WTC11 (cell line): ENCODE measurements around the gene ITPR1.

Experiments
- ATF1 ChIP-seq: sonication (generic); formaldehyde crosslinking; IDR thresholded peaks from 2 replicates; pipeline ENCODE4 v1.8.1; 2023; ENCODE audit warnings: mild to moderate bottlenecking, moderate library complexity, missing genetic modification reagents
- ESRRA ChIP-seq: sonication (generic); formaldehyde crosslinking; IDR thresholded peaks from 2 replicates; pipeline ENCODE4 v1.8.1; 2022; ENCODE audit warnings: mild to moderate bottlenecking, missing genetic modification reagents, borderline replicate concordance
- FOXJ3 ChIP-seq: sonication (generic); formaldehyde crosslinking; IDR thresholded peaks from 2 replicates; pipeline ENCODE4 v1.9.0; 2021; ENCODE audit warnings: missing genetic modification reagents, mild to moderate bottlenecking, borderline replicate concordance
- FOXK1 ChIP-seq: sonication (generic); formaldehyde crosslinking; IDR thresholded peaks from 2 replicates; pipeline ENCODE4 v1.8.0; 2022; ENCODE audit warnings: mild to moderate bottlenecking, moderate library complexity, missing genetic modification reagents
- NR2C2 ChIP-seq: sonication (generic); formaldehyde crosslinking; IDR thresholded peaks from 2 replicates; pipeline ENCODE4 v1.8.0; 2022; ENCODE audit warnings: mild to moderate bottlenecking, missing genetic modification reagents
- SMAD3 ChIP-seq: sonication (generic); formaldehyde crosslinking; IDR thresholded peaks from 2 replicates; pipeline ENCODE4 v1.8.0; 2022; ENCODE audit warnings: missing genetic modification reagents, mild to moderate bottlenecking, borderline replicate concordance
- SP1 ChIP-seq: sonication (generic); formaldehyde crosslinking; conservative IDR thresholded peaks from 2 replicates; pipeline ENCODE4 v1.8.1; 2022; ENCODE audit warnings: missing genetic modification reagents
- USF2 ChIP-seq: sonication (generic); formaldehyde crosslinking; IDR thresholded peaks from 2 replicates; pipeline ENCODE4 v1.8.1; 2023; ENCODE audit warnings: mild to moderate bottlenecking, missing genetic modification reagents, moderate library complexity
- ZBTB21 ChIP-seq: sonication (generic); formaldehyde crosslinking; IDR thresholded peaks from 2 replicates; pipeline ENCODE4 v1.8.1; 2023; ENCODE audit warnings: mild to moderate bottlenecking, missing genetic modification reagents, borderline replicate concordance
- TF ChIP-seq, protein P1 (sequence below): fragments of 200-600 bp; IDR thresholded peaks from 2 replicates; pipeline ENCODE4 v1.8.0; 2022; ENCODE audit warnings: antibody characterized with exemption
- TF ChIP-seq, protein P2 (sequence below): sonication (generic); formaldehyde crosslinking; IDR thresholded peaks from 2 replicates; pipeline ENCODE4 v1.8.1; 2023; ENCODE audit warnings: mild to moderate bottlenecking, missing genetic modification reagents, borderline replicate concordance
- TF ChIP-seq, protein P3 (sequence below): sonication (generic); formaldehyde crosslinking; IDR thresholded peaks from 2 replicates; pipeline ENCODE4 v1.8.0; 2023; ENCODE audit warnings: missing genetic modification reagents, mild to moderate bottlenecking, borderline replicate concordance
- TF ChIP-seq, protein P4 (sequence below): sonication (generic); formaldehyde crosslinking; IDR thresholded peaks from 2 replicates; pipeline ENCODE4 v1.8.0; 2022; ENCODE audit warnings: mild to moderate bottlenecking, missing genetic modification reagents
- TF ChIP-seq, protein P5 (sequence below): sonication (generic); formaldehyde crosslinking; IDR thresholded peaks from 2 replicates; pipeline ENCODE4 v1.8.1; 2022; ENCODE audit warnings: mild to moderate bottlenecking, moderate library complexity, missing genetic modification reagents

- TF ChIP-seq, protein P1, sequence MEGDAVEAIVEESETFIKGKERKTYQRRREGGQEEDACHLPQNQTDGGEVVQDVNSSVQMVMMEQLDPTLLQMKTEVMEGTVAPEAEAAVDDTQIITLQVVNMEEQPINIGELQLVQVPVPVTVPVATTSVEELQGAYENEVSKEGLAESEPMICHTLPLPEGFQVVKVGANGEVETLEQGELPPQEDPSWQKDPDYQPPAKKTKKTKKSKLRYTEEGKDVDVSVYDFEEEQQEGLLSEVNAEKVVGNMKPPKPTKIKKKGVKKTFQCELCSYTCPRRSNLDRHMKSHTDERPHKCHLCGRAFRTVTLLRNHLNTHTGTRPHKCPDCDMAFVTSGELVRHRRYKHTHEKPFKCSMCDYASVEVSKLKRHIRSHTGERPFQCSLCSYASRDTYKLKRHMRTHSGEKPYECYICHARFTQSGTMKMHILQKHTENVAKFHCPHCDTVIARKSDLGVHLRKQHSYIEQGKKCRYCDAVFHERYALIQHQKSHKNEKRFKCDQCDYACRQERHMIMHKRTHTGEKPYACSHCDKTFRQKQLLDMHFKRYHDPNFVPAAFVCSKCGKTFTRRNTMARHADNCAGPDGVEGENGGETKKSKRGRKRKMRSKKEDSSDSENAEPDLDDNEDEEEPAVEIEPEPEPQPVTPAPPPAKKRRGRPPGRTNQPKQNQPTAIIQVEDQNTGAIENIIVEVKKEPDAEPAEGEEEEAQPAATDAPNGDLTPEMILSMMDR: no peak
- TF ChIP-seq NR2C2 (CRISPR knock-in tag) (no peak), SP1 (CRISPR knock-in tag) (no peak), ZBTB21 (CRISPR knock-in tag) (no peak), FOXJ3 (CRISPR knock-in tag) (no peak), SMAD3 (CRISPR knock-in tag) (no peak), USF2 (CRISPR knock-in tag) (no peak), FOXK1 (CRISPR knock-in tag) (no peak), ATF1 (CRISPR knock-in tag) (no peak), ESRRA (no peak)
- TF ChIP-seq, protein P2, sequence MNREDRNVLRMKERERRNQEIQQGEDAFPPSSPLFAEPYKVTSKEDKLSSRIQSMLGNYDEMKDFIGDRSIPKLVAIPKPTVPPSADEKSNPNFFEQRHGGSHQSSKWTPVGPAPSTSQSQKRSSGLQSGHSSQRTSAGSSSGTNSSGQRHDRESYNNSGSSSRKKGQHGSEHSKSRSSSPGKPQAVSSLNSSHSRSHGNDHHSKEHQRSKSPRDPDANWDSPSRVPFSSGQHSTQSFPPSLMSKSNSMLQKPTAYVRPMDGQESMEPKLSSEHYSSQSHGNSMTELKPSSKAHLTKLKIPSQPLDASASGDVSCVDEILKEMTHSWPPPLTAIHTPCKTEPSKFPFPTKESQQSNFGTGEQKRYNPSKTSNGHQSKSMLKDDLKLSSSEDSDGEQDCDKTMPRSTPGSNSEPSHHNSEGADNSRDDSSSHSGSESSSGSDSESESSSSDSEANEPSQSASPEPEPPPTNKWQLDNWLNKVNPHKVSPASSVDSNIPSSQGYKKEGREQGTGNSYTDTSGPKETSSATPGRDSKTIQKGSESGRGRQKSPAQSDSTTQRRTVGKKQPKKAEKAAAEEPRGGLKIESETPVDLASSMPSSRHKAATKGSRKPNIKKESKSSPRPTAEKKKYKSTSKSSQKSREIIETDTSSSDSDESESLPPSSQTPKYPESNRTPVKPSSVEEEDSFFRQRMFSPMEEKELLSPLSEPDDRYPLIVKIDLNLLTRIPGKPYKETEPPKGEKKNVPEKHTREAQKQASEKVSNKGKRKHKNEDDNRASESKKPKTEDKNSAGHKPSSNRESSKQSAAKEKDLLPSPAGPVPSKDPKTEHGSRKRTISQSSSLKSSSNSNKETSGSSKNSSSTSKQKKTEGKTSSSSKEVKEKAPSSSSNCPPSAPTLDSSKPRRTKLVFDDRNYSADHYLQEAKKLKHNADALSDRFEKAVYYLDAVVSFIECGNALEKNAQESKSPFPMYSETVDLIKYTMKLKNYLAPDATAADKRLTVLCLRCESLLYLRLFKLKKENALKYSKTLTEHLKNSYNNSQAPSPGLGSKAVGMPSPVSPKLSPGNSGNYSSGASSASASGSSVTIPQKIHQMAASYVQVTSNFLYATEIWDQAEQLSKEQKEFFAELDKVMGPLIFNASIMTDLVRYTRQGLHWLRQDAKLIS: no peak
- TF ChIP-seq, protein P3, sequence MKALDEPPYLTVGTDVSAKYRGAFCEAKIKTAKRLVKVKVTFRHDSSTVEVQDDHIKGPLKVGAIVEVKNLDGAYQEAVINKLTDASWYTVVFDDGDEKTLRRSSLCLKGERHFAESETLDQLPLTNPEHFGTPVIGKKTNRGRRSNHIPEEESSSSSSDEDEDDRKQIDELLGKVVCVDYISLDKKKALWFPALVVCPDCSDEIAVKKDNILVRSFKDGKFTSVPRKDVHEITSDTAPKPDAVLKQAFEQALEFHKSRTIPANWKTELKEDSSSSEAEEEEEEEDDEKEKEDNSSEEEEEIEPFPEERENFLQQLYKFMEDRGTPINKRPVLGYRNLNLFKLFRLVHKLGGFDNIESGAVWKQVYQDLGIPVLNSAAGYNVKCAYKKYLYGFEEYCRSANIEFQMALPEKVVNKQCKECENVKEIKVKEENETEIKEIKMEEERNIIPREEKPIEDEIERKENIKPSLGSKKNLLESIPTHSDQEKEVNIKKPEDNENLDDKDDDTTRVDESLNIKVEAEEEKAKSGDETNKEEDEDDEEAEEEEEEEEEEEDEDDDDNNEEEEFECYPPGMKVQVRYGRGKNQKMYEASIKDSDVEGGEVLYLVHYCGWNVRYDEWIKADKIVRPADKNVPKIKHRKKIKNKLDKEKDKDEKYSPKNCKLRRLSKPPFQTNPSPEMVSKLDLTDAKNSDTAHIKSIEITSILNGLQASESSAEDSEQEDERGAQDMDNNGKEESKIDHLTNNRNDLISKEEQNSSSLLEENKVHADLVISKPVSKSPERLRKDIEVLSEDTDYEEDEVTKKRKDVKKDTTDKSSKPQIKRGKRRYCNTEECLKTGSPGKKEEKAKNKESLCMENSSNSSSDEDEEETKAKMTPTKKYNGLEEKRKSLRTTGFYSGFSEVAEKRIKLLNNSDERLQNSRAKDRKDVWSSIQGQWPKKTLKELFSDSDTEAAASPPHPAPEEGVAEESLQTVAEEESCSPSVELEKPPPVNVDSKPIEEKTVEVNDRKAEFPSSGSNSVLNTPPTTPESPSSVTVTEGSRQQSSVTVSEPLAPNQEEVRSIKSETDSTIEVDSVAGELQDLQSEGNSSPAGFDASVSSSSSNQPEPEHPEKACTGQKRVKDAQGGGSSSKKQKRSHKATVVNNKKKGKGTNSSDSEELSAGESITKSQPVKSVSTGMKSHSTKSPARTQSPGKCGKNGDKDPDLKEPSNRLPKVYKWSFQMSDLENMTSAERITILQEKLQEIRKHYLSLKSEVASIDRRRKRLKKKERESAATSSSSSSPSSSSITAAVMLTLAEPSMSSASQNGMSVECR: no peak
- TF ChIP-seq, protein P4, sequence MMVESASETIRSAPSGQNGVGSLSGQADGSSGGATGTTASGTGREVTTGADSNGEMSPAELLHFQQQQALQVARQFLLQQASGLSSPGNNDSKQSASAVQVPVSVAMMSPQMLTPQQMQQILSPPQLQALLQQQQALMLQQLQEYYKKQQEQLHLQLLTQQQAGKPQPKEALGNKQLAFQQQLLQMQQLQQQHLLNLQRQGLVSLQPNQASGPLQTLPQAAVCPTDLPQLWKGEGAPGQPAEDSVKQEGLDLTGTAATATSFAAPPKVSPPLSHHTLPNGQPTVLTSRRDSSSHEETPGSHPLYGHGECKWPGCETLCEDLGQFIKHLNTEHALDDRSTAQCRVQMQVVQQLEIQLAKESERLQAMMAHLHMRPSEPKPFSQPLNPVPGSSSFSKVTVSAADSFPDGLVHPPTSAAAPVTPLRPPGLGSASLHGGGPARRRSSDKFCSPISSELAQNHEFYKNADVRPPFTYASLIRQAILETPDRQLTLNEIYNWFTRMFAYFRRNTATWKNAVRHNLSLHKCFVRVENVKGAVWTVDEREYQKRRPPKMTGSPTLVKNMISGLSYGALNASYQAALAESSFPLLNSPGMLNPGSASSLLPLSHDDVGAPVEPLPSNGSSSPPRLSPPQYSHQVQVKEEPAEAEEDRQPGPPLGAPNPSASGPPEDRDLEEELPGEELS (CRISPR knock-in tag): no peak
- TF ChIP-seq, protein P5, sequence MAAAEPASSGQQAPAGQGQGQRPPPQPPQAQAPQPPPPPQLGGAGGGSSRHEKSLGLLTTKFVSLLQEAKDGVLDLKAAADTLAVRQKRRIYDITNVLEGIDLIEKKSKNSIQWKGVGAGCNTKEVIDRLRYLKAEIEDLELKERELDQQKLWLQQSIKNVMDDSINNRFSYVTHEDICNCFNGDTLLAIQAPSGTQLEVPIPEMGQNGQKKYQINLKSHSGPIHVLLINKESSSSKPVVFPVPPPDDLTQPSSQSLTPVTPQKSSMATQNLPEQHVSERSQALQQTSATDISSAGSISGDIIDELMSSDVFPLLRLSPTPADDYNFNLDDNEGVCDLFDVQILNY (CRISPR knock-in tag): no peak
Observed at GRCh38 chr3:4496087-4496452, 2.9 kb downstream of the ITPR1 start.
